Measurements from ENCODE around the gene EIF4E.
"Not testable (repeated sequence)": the region's sequence is repeated elsewhere in the genome, so short reads cannot be mapped to it uniquely, and the experiment has no call there.

Gene EIF4E

GRCh38 chr4:98850937-98851336, 78.0 kb downstream of the EIF4E start:
- Histone ChIP-seq H3K36me3 (no peaks in the 10 kb centered on the region), H3K9me3 (no peaks in the 10 kb centered on the region), H3K4me1 (ENCODE audit: control insufficient read depth in 1 of 2, insufficient read depth in 1 of 2, low read depth in 1 of 2, low read length in 1 of 2) (no peaks in the 10 kb centered on the region), H3K27ac (no peak overlapping the region), H3K4me3 (ENCODE audit: low read depth in 1 of 2, low read length in 1 of 2) (no peak overlapping the region), H3K27me3 (no peaks in the 10 kb centered on the region)
- TF ChIP-seq, protein P1, sequence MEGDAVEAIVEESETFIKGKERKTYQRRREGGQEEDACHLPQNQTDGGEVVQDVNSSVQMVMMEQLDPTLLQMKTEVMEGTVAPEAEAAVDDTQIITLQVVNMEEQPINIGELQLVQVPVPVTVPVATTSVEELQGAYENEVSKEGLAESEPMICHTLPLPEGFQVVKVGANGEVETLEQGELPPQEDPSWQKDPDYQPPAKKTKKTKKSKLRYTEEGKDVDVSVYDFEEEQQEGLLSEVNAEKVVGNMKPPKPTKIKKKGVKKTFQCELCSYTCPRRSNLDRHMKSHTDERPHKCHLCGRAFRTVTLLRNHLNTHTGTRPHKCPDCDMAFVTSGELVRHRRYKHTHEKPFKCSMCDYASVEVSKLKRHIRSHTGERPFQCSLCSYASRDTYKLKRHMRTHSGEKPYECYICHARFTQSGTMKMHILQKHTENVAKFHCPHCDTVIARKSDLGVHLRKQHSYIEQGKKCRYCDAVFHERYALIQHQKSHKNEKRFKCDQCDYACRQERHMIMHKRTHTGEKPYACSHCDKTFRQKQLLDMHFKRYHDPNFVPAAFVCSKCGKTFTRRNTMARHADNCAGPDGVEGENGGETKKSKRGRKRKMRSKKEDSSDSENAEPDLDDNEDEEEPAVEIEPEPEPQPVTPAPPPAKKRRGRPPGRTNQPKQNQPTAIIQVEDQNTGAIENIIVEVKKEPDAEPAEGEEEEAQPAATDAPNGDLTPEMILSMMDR (IDR thresholded peaks at IDR 0.05): no peak

GRCh38 chr4:98848448-98848847, 80.5 kb downstream of the EIF4E start:
- H3K9me3 ChIP-seq: no peaks in the 10 kb centered on the region
- no peaks in the 10 kb centered on the region for H3K27me3 ChIP-seq
- no peak overlapping the region for H3K27ac ChIP-seq
- no peaks in the 10 kb centered on the region for H3K36me3 ChIP-seq
- TF ChIP-seq, protein P1 (IDR thresholded peaks at IDR 0.05): no peak
- H3K4me1 ChIP-seq (ENCODE audit: control insufficient read depth in 1 of 2, insufficient read depth in 1 of 2, low read depth in 1 of 2, low read length in 1 of 2): no peaks in the 10 kb centered on the region
- H3K4me3 ChIP-seq (ENCODE audit: low read depth in 1 of 2, low read length in 1 of 2): no peak overlapping the region

DNA sequence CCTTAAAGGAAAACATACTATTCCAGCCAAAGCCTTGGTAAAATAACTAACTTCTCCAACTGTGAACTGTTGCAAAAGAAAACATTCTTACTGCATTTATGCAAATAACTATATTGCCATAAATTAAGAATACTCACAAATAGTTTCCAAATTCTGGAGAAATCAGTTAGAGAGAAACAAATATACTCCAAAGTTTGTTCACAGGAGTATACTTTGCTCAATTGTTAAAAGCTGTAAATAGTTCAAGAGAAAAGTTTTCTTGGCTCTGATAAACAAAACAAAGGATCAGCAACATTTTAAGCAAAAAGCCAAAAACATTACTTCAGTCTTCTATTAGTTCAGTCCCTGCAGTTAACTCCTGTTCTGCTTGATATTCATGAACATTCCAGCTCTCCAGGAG, 83.0 kb downstream of the EIF4E start:
- TF ChIP-seq, protein P1 (IDR thresholded peaks at IDR 0.05): no peak
- Histone ChIP-seq H3K4me3 (ENCODE audit: low read depth in 1 of 2, low read length in 1 of 2) (no peak overlapping the region), H3K27me3 (no peaks in the 10 kb centered on the region), H3K9me3 (no peaks in the 10 kb centered on the region), H3K4me1 (ENCODE audit: control insufficient read depth in 1 of 2, insufficient read depth in 1 of 2, low read depth in 1 of 2, low read length in 1 of 2) (no peaks in the 10 kb centered on the region), H3K27ac (no peak overlapping the region), H3K36me3 (no peaks in the 10 kb centered on the region)

- H3K27me3 ChIP-seq; H3K4me3 ChIP-seq (ENCODE audit: low read depth in 1 of 2, low read length in 1 of 2); H3K9me3 ChIP-seq; H3K4me1 ChIP-seq (ENCODE audit: control insufficient read depth in 1 of 2, insufficient read depth in 1 of 2, low read depth in 1 of 2, low read length in 1 of 2); H3K27ac ChIP-seq; H3K36me3 ChIP-seq: not testable (repeated sequence)
Observed at GRCh38 chr4:98842917-98843316, 86.0 kb downstream of the EIF4E start.

DNA sequence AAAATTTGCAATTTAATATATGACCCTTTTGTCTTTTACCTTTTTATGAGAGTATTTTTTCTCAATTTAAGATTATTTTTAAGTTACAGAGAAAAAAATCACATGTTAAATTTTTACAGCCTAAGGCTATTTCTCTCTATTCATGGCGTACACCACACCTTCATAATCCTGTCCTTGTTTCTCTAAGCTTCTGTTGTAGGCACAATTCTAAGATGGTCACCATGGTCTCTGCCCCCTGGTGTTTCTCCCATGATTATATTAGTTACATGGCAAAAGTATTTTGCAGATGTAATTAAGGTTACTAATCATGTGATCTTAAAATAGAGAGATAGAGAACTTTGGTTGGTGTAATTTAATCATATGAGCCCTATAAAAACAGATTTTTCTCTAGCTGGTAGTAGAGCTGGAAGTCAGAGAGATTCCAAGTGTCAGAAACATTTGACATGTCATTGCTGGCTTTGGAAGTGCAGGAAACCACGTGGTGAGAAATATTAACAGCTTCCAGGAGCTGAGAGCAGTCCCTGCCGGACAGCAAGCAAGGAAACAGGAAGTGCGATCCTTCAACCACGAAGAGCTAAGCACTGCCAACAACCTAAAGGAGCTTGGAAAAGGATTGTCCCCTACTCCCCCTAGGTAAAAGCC, 89.8 kb downstream of the EIF4E start:
- no peaks in the 10 kb centered on the region for H3K27me3 ChIP-seq
- TF ChIP-seq, protein P1 (IDR thresholded peaks at IDR 0.05): no peak
- no peak overlapping the region for H3K27ac ChIP-seq
- no peaks in the 10 kb centered on the region for H3K36me3 ChIP-seq
- H3K4me1 ChIP-seq (ENCODE audit: control insufficient read depth in 1 of 2, insufficient read depth in 1 of 2, low read depth in 1 of 2, low read length in 1 of 2): no peaks in the 10 kb centered on the region
- no peak overlapping the region for H3K4me3 ChIP-seq (ENCODE audit: low read depth in 1 of 2, low read length in 1 of 2)
- H3K9me3 ChIP-seq: no peaks in the 10 kb centered on the region

- TF ChIP-seq, protein P1 (IDR thresholded peaks at IDR 0.05): no peak
- H3K27me3 ChIP-seq: no peaks in the 10 kb centered on the region
- no peaks in the 10 kb centered on the region for H3K36me3 ChIP-seq
- H3K9me3 ChIP-seq: no peaks in the 10 kb centered on the region
- H3K4me3 ChIP-seq (ENCODE audit: low read depth in 1 of 2, low read length in 1 of 2): no peak overlapping the region
- H3K27ac ChIP-seq: no peak overlapping the region
- H3K4me1 ChIP-seq (ENCODE audit: control insufficient read depth in 1 of 2, insufficient read depth in 1 of 2, low read depth in 1 of 2, low read length in 1 of 2): no peaks in the 10 kb centered on the region
Observed at GRCh38 chr4:98838531-98838930, 90.4 kb downstream of the EIF4E start.
